ENCODE measurements around the gene PLEKHN1.
"Not testable (repeated sequence)": the region's sequence is repeated elsewhere in the genome, so short reads cannot be mapped to it uniquely, and the experiment has no call there.

The PLEKHN1 gene

DNA sequence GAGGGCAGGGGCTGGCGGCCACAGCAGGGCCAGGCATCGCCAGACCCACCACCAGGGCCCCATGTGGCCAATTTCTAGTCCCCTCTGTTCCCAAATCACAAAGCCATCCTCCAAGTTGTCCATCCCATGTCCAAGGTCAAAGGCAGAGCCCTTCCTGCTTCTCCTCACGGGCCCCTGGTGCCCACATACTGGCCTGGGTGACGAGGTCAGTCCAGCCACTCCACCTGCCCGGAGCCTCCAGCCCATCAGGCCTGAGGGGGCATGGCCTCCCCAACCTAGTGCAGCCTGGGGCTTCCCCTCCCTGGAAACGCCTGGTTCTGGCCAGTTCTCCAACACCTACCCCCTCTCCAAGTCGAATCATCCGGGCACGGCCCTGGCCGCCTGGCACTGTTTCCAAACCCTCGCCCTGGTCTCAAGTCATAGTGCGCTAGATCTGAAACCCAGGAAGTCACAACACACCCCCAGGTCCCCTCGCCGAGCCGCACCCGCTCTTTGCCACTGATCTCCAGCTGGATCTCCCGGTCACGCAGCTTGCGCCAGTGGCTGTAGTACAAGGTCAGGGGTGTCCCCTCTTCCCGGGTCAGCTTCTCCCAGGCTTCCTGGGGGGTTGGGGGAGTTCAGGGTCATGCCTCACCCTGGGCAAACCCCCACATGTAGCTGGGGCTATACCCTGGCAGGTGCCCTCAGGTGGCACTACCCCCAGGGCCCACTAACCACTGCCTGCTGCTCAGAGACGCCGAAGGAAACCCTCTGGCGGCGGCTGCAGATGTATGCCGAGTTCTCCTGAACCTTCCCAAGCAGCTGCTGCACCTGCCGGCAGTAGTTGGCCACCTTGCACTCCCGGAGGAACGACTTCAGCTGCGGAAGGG is 20.4 kb upstream of the PLEKHN1 start:
- H3K4me3 ChIP-seq (ENCODE audit: low read length) = no peak overlapping the region
- no peak for DNase-seq (ENCODE audit: low read depth)
- TF ChIP-seq, protein P1, sequence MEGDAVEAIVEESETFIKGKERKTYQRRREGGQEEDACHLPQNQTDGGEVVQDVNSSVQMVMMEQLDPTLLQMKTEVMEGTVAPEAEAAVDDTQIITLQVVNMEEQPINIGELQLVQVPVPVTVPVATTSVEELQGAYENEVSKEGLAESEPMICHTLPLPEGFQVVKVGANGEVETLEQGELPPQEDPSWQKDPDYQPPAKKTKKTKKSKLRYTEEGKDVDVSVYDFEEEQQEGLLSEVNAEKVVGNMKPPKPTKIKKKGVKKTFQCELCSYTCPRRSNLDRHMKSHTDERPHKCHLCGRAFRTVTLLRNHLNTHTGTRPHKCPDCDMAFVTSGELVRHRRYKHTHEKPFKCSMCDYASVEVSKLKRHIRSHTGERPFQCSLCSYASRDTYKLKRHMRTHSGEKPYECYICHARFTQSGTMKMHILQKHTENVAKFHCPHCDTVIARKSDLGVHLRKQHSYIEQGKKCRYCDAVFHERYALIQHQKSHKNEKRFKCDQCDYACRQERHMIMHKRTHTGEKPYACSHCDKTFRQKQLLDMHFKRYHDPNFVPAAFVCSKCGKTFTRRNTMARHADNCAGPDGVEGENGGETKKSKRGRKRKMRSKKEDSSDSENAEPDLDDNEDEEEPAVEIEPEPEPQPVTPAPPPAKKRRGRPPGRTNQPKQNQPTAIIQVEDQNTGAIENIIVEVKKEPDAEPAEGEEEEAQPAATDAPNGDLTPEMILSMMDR (conservative IDR thresholded peaks at IDR 0.05; ENCODE audit: low read length) = no peak

DNA sequence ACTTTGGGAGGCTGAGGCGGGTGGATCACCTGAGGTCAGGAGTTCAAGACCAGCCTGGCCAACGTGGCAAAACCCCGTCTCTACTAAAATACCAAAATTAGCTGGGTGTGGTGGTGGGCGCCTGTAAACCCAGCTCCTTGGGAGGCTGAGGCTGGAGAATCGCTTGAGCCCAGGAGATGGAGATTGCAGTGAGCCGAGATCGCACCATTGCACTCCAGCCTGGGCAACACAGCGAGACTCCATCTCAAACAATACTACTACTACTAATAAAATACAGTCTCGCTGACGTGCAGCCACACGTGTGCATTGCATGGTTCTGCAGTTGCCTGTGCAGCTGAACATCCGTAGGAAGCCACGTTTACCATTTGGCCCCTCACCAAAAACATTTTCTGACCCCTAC is 19.5 kb upstream of the PLEKHN1 start:
- DNase-seq (ENCODE audit: low read depth); H3K4me3 ChIP-seq (ENCODE audit: low read length): not testable (repeated sequence)

GRCh38 chr1:947958-948357 is 18.3 kb upstream of the PLEKHN1 start:
- TF ChIP-seq, protein P1 (conservative IDR thresholded peaks at IDR 0.05; ENCODE audit: low read length) = no peak
- no peak for DNase-seq (ENCODE audit: low read depth)
- H3K4me3 ChIP-seq (ENCODE audit: low read length) = no peak overlapping the region

DNA sequence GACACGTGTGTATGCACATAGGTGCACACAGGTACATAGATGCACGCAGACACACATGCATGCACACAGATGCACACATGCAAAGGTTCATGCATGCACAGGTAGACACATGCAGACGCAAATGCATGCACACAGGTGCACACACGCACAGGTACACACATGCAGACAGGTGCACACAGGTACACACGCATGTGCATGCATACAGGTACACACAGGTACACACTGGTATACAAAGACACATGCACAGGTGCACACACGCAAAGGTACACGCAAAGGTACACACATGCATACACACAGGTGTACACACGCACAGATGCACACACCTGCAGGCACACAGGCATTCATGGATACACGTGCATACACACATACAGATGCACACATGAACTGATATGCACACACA is 16.0 kb upstream of the PLEKHN1 start:
- no peak overlapping the region for H3K4me3 ChIP-seq (ENCODE audit: low read length)
- no peak for DNase-seq (ENCODE audit: low read depth)
- TF ChIP-seq, protein P1 (conservative IDR thresholded peaks at IDR 0.05; ENCODE audit: low read length) = no peak

DNA sequence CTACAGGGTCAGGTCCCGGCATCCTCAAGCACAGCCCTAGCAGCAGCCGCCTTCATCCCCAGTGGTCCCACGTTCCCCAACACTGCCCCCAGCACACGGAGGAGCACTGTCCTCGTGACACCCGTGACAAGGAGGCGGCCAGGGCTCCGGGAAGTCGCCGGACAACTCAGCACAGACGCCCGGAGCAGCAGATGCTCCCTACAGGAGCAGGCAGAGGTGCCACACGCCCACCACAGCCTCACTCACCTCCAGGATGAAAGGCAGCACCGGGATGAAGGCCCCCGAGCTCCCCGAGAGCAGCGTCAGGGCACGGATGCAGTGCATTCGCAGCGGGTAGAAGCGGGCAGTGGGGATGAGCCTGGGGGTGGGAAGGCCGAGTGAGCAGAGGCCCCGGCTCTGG is 15.4 kb upstream of the PLEKHN1 start:
- TF ChIP-seq, protein P1 (conservative IDR thresholded peaks at IDR 0.05; ENCODE audit: low read length) = no peak
- H3K4me3 ChIP-seq (ENCODE audit: low read length) = no peak overlapping the region
- no peak for DNase-seq (ENCODE audit: low read depth)

DNA sequence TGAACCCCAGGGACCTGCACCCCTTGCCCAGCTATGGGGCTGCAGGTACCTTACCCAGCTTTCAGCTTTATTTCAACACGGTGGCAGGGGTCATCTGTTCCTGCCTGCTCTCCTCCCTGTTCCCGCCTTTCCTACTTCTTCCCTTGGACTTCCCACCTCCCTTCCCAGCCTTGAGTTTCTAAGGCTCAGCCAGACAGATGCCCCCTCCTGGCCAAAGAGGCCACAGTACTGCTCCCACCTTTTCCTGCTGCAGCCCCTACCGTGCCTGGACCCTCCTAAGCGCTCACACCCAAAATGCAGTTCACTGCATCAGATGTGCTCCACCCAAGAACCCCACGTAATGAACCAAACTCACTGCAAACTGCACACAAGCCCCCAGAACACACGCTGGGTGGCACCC is 14.9 kb upstream of the PLEKHN1 start:
- DNase-seq (ENCODE audit: low read depth) = peak; percentile 19
- TF ChIP-seq, protein P1 (conservative IDR thresholded peaks at IDR 0.05; ENCODE audit: low read length) = peak; percentile 38
- H3K4me3 ChIP-seq (ENCODE audit: low read length) = no peak overlapping the region

DNA sequence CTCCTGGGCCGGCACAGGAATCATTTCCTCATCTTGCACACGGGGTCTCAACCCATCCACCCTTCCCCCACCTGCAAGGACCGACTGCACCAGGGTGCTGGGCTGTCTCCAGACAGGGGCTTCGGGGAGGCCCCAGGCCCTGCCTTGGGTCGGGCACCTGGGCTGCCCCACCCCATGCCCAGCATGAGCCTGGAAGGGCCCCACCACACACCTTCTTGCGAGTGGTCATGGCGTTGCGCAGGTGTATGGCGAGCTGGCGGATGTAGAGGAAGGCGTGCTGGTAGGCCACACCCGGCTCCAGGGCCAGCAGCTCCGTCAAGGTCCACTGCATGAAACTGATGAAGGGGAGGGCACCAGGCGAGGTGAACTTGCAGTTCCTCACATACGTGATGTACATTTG is 14.1 kb upstream of the PLEKHN1 start:
- DNase-seq (ENCODE audit: low read depth) = no peak
- TF ChIP-seq, protein P1 (conservative IDR thresholded peaks at IDR 0.05; ENCODE audit: low read length) = no peak
- no peak overlapping the region for H3K4me3 ChIP-seq (ENCODE audit: low read length)
